Progenitor cell of endocrine pancreas (in vitro differentiated cells): ENCODE measurements around the gene INSC. TPM values are rescaled to one million over a fixed set of nuclear protein-coding genes. Genes with fewer than 3 reads are reported as not detected.

Source experiments
- DNase-seq: peaks from one replicate; pipeline ENCODE4 v3.0.0; 2021; ENCODE audit warnings: low spot score; ENCODE audit not compliant: unreplicated experiment
- H3K27ac Mint-ChIP-seq: 2 replicates; pipeline ENCODE4 v1.8.0; 2021; ENCODE audit warnings: mild to moderate bottlenecking, moderate library complexity, mixed read lengths
- H3K27me3 Mint-ChIP-seq: 2 replicates; pipeline ENCODE4 v1.8.0; 2021; ENCODE audit warnings: mixed read lengths
- H3K36me3 Mint-ChIP-seq: 2 replicates; pipeline ENCODE4 v1.8.0; 2022; ENCODE audit warnings: mixed read lengths; ENCODE audit not compliant: insufficient read depth
- H3K4me1 Mint-ChIP-seq: 2 replicates; pipeline ENCODE4 v1.8.0; 2021; ENCODE audit warnings: low read depth, mixed read lengths
- H3K4me3 Mint-ChIP-seq: 2 replicates; pipeline ENCODE4 v1.8.0; 2021; ENCODE audit warnings: low read depth, mild to moderate bottlenecking, moderate library complexity, mixed read lengths
- H3K9me3 Mint-ChIP-seq: 2 replicates; pipeline ENCODE4 v1.8.0; 2021; ENCODE audit warnings: low read depth, mixed read lengths
- CTCF ChIP-seq: fragments of 200-600 bp; sonication (generic); IDR thresholded peaks from one replicate; pipeline ENCODE4 v1.5.0; 2021; ENCODE audit warnings: antibody characterized with exemption, mild to moderate bottlenecking; ENCODE audit not compliant: unreplicated experiment
- total RNA-seq: library from RNA; stranded (reverse); gene quantifications from 2 replicates; pipeline ENCODE4 v1.2.1, GENCODE V29; 2021

The INSC gene
- total RNA-seq, 1 donor from 2014 or later, result not detected

DNA sequence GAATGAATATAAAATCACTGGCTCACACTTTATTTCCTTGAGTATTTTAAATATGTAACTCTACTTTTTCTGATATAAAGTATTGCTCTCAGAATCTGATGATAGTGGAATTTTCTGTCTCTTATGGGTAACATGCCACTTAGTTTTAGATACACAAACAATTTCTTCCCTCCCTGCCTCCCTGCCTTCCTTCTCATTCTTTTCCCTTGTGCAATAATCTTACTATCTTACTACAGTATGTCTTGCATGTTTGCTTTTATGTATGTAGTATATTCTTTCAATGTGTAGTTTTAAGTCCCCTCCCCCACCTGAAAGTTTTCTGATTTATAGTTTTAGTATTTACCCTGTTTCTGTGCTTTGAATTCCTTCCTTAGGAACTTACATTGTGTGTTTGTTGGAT is 48.4 kb downstream of the INSC start:
- Mint-ChIP-seq H3K4me3 (no peak overlapping the region), H3K9me3 (no peaks in the 10 kb centered on the region), H3K36me3 (no peaks in the 10 kb centered on the region), H3K27me3 (no peaks in the 10 kb centered on the region), H3K27ac (no peak overlapping the region), H3K4me1 (no peaks in the 10 kb centered on the region)
- no peak for DNase-seq
- no peak for TF ChIP-seq CTCF

- Mint-ChIP-seq H3K27me3 (no peaks in the 10 kb centered on the region), H3K36me3 (no peaks in the 10 kb centered on the region), H3K27ac (no peak overlapping the region), H3K9me3 (no peaks in the 10 kb centered on the region), H3K4me1 (peaks cover 3% of the 10 kb centered on the region), H3K4me3 (no peak overlapping the region)
- TF ChIP-seq CTCF, result no peak
- DNase-seq, result no peak
Observed at GRCh38 chr11:15166204-15166603, 51.5 kb downstream of the INSC start.

- H3K9me3 Mint-ChIP-seq, result no peaks in the 10 kb centered on the region
- H3K4me1 Mint-ChIP-seq, result peaks cover 3% of the 10 kb centered on the region
- H3K4me3 Mint-ChIP-seq, result no peak overlapping the region
- no peak overlapping the region for H3K27ac Mint-ChIP-seq
- no peaks in the 10 kb centered on the region for H3K36me3 Mint-ChIP-seq
- DNase-seq, result no peak
- H3K27me3 Mint-ChIP-seq, result peaks cover 14% of the 10 kb centered on the region
- TF ChIP-seq CTCF, result no peak
Observed at GRCh38 chr11:15169815-15170551, 55.3 kb downstream of the INSC start.

DNA sequence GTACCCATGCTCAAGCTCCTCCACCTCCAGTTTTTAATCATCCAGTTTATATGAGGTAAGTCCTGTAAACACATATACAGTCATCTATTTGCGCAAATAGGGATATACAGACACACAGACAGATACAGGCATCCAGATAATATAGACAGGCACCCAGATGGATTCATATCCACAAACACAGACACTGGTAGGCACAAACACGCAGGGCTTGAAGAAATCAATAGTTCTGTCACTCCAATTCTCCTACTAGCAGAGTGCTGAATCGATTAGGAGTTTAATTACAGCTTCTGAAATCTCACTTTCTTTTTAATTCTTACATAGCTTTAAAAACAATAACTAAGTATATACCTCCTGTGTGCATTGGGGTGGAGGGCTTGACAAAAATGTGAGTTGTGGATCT is 56.0 kb downstream of the INSC start:
- peaks cover 3% of the 10 kb centered on the region for H3K4me1 Mint-ChIP-seq
- TF ChIP-seq CTCF, result no peak
- peaks cover 14% of the 10 kb centered on the region for H3K27me3 Mint-ChIP-seq
- H3K9me3 Mint-ChIP-seq, result no peaks in the 10 kb centered on the region
- DNase-seq, result no peak
- H3K27ac Mint-ChIP-seq, result no peak overlapping the region
- H3K36me3 Mint-ChIP-seq, result no peaks in the 10 kb centered on the region
- no peak overlapping the region for H3K4me3 Mint-ChIP-seq

DNA sequence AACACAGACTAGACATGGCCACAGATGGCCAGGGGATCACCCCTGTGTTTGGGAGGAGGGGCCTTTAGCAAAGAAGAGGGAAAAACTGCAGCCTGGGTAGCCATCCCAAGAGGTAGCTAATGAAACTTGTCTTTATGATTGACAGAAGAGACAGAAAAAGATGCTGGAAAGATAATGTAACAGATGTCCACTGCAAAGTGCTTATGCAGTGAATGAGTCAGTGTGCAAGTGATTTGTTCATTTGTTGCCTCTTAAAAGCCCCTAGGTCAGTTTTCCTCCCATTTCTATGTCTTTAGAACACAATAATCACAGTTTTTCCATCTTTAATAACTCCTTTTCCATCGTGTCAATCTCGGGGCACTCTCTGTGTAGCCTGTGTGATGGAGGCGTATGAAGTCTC is 57.2 kb downstream of the INSC start:
- H3K27me3 Mint-ChIP-seq, result peaks cover 14% of the 10 kb centered on the region
- DNase-seq, result no peak
- H3K4me1 Mint-ChIP-seq, result peaks cover 4% of the 10 kb centered on the region

More for the DNA sequence above, 57.2 kb downstream of the INSC start:
- Mint-ChIP-seq H3K36me3 (no peaks in the 10 kb centered on the region), H3K9me3 (no peaks in the 10 kb centered on the region), H3K4me3 (no peak overlapping the region), H3K27ac (no peak overlapping the region)
- no peak for TF ChIP-seq CTCF
